NCI-H2107 treated with DMSO at 0.1 percent for 48 hours (cell line): ENCODE data around the gene RTN4RL2.

Source experiments
- DNase-seq: peaks from one replicate; lab custom pipeline; 2025; ENCODE audit not compliant: unreplicated experiment; lab: John Stamatoyannopoulos, UW

Gene RTN4RL2

DNA sequence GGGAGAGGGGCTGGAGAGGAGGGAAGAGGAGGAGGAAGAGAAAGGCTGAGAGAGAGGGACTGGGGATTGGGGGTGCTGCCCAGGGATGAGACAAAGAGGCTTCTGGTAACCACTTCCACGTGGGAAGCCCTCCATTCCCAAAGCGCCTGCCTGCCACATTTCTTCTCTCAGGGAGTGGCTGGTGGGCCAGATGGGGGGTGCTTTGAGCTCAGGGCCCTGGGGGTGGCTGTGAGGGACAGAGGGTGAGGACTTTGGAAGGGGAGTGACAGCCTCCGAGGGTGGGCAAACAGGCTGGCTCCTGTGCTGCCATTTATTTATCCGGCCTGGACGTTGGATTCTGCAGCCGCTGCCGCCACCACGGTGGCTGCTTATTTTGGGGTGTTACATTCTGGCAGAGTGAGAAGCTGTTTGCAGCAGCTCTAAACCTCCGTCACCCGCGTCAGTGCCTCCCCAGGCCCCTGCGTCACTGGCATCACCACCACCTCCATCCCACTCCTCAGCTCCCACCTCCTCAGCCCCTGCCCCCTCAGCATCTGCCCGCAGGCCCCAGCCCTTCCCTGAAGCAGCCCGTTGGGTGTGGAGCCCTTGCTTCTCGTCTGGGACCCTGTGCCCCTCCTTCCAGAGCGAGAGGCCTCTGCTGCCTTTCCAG, 1.6 kb downstream of the RTN4RL2 start:
- DNase-seq: no peak

DNA sequence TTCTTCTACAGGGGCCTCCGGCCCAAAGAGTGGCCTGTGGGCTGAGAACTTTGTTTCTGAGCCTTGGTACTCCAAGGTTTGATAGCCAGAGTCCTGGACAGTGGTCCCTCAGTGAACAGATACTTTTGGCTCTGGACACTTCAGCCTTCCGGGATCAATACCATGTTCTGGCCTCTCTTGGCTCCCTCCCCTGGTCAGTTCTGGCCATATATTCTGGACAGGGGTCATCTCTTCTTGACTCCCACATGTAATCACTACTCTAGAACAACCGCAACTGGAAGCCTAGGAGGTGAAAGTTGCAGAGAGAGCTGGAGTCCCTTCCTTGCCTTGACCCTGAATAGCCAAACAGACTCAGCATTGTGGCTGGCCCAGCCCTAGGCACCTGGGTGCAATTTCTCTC, 2.3 kb downstream of the RTN4RL2 start:
- no peak for DNase-seq

DNA sequence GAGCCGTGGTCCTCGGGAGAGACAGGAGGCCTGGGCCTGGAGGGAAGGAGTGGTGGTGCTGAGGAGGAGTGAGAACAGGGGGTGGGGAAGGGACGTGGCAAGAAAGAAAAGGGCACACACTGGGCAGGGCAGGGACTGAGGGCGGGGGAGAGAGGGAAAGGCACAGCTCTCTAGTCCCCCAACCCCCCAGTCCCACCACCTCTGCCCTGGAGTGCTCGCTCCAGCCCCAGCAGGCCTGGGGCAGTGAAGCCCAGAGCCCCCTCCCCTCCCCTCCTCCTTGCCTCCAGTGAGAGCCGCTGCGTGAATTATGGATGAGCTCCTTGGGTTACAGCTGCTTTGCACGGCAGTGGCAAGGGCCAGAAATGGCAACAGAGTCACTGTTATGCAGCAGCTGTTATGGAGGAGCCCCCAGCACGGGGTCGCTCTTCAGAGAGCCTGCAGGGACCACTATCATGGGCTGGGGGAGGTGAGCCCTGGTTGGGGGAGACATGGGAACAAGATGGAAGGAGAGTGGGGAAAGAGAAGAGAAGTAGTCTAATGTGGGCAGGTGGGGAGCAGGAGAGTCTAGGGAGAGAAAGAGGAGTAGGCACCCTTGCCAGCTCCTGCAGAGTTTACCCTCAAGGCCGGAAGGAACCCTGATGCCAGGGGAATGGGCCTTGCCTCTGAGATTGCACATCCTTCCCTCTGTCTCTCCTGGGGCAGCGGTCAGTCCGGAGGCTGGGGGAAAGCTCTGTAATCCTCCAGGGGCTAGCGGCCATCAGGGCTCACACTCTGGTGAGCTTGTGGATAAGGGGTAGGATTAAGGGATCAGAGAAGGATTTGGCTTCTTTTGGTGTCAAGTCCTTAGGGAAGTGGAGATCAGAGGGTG, 3.6 kb downstream of the RTN4RL2 start:
- DNase-seq: no peak

DNA sequence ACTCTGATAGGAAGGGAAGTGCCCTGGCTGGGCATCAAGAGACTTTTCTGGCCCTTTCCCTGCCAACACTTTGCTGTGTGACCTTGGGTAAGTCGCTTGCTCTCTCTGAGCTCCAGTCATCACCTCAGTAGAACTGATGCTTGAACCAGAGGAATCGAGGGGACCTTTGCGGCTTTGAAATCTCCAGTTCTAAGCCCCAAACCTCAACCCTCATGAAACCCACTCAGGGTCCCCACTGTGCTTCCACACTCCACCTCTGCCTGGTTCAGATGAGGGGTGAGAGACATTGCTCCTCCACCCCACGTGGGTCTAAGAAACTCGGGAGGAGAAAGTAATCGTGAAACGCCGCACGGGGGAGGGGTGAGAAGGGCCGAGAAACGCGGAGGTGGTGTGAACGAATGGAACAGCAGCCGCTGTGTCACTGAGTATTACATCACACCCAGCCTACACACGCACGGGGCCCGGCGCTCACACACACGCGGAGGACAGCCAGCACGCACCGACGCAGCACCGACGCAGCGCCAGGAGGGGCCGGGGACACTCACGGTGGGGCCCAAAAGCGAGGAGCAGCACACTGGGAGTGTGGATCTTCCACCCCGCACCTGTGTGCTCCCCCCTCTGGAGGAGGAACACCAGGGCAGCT, 4.3 kb downstream of the RTN4RL2 start:
- no peak for DNase-seq

DNA sequence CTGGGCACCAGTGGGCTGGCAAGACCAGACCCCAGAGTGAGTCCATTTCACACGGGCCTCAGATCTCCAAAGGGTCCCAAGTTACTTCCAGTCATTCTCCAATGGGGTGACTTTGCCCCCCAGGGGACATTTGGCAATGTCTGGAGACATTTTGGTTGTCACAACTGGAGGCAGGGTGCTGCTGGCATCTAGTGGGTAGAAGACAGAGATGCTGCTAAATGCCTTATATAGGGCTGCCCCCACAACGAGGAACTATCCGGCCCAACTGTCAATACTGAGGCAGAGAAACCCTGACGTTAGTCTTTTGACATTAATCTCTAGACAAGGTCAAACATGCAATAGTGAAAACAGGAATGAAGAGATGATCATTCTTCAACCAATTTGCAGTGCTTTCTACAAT, 6.4 kb downstream of the RTN4RL2 start:
- no peak for DNase-seq

DNA sequence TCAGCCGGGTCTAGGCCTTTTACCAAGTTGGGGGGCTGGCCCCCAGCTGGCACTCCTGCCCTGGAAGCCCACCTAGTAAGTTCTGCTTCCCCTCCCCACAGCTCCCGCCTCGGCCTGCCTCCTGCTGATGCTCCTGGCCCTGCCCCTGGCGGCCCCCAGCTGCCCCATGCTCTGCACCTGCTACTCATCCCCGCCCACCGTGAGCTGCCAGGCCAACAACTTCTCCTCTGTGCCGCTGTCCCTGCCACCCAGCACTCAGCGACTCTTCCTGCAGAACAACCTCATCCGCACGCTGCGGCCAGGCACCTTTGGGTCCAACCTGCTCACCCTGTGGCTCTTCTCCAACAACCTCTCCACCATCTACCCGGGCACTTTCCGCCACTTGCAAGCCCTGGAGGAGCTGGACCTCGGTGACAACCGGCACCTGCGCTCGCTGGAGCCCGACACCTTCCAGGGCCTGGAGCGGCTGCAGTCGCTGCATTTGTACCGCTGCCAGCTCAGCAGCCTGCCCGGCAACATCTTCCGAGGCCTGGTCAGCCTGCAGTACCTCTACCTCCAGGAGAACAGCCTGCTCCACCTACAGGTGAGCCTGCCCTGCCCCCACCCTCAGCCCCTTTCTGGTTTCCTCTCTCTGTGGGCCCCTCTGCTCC, 7.3 kb downstream of the RTN4RL2 start:
- no peak for DNase-seq

DNA sequence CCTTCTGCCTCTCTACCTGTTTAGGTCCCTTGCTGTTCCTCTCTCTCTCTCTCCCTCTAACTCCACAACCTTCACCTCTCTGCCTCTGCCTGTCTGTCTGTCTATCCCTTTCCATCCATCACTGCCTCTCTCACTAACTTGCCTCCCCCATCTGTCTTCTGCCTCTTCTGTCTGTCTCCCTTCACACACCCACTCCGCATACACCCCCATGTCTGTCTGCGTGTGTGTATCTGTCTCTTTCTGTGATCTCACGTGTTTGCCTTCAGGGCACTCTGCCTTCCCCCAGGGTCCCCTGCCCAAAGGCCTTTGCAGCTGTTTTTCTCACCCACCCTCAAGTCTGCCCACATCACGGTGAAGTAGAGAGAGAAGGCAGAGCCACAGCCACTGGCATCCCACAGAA, 7.9 kb downstream of the RTN4RL2 start:
- no peak for DNase-seq

DNA sequence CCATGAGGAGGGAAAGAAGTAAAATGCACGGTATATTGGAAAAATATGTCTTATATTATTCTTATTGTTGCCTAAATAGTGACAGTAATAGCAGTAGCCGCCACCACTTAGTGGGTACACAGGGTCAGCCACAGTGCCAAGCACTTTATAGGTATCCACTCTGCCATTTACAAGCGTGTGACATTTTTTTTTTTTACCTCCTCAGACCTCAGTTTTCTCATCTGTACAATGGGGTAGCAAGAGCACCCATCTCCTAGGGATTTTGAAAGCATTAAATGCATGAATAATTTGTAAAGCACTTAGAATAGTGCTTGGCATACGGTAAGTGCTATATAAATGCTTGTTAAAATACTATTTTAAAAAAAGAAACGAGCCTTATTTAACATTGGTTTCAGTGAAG, 8.9 kb downstream of the RTN4RL2 start:
- DNase-seq: no peak

DNA sequence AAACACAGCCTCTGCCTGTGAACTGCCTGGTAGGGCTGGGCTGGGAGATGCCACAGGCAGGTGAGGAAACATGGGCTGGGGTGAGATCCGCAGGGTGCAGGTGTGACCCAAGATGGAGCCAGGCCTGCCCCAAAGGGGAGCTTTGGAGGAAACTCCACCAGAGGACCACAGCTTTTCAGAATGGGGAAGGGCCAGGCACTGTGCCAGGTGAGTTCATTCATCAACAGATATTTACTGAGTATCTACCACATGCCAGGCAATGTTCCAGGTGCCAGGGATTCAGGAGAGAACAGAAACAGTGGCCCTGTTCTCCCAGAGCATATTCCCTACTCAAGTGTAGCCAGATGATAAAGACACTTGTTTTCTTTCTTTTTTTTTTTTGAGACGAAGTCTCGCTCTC, 11.2 kb downstream of the RTN4RL2 start:
- peak; percentile 58 for DNase-seq

DNA sequence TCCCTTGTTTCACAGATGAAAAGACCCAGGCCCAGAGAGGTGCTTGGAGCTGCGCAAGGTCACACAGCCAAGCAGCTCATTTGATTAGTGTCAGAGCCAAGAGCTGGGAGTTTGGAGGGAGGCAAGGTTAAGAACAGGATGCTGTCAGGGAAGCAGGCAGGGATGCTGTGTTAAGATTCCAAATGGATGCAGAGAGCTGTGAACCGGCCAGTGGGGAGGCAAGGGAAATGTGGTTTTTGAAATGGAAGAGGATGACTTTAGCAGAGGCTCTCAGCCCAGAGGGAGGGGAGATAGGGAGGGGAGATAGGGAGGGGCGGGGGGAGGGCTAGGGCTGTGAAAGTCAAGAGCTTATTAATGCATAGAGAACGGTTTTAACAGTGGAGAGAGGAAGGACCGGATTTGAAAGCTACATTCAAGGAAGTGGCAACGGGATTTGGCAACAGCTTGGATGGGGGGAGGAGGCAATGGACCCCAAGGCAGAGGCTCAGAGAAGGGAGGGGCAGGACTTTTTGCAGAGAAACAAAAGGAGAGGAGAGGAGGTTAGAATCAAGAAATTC, 13.0 kb downstream of the RTN4RL2 start:
- DNase-seq: no peak

DNA sequence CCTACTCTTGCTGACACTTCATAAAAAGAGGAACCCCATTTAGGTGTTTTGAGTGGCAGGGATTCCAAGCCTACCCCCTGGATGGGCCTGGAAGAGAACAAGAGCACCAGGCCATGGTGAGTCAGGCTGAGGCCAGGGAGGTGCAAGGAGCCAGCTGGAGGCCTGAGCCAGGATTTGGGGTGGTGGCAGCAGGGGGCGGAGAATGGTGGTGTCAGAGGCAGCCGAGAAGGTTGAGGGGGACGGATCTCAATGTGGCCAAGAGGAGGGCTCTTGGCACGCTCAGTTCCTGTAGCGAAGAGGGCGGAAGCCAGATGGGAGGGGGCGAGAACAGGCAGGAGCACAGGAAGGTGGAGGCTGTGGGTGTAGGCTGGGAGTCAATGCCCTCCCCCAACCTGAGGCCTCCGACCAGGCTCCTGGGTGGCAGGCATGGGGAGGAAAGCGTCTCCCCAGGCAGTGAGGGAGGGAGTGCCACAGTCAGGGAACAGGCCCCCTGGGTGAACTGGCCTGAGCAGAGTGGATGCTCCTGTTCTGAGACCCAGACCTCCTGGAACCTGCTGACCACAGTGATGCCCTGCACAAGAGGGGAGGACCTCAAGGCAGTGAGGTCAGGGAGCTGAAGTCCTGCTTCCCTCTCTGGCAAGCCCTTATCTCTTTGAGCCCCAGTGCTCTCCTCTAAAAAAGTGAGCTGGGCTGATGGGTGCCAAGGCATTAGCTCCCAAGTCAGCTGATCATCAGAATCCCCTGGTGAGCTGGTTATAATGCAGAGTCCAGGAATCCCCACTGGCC, 13.9 kb downstream of the RTN4RL2 start:
- DNase-seq: no peak

DNA sequence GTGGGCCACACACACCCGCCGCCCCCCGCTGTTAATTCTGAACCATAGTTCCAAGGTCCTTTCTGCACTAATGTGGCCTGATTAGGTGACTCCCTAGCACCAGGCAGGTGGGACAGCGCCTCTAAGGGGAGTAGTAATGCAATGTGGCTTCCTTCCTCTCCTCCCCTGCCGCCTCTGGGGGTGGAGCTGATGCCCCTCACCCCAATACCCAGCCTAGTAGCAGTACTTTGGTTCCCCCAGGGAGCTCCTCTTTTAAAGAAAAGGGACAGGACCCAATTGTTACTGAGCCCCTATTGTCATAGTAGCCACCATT, 14.4 kb downstream of the RTN4RL2 start:
- no peak for DNase-seq

DNA sequence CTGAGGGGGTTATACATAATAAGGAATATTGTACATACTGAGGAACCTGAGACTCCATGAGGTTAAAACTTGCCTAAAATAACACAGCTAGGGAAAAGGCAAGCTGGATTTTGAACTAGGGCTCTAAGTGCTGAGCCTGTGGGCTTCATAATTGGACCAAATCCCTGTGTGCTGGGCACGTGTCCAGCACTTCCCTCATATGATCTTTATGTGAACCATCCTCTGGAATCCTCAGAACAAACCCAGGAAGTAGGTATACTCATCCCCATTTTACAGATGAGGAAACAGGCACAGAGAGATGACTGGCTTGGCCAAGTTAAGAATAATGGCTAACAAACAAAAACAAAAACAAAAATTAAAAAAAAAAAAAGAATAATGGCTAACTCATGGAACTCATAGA, 14.9 kb downstream of the RTN4RL2 start:
- DNase-seq: no peak

DNA sequence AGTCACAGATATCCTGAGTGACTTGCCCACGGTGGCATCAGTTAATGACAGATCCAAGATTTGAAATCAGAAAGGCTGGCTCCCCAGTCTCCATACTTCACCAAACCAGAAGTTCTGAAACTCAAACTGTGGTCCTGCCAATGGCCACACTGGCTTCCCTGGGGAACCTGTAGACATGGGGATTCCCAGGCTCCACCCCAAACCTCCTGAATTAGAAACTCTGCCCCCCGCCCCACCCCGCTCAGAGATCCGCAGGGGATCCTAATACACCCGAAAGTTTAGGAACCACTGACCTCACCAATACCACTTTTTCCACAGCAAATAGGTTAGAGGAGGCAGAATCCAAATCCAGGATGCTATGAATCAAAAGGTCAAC, 15.3 kb downstream of the RTN4RL2 start:
- no peak for DNase-seq

DNA sequence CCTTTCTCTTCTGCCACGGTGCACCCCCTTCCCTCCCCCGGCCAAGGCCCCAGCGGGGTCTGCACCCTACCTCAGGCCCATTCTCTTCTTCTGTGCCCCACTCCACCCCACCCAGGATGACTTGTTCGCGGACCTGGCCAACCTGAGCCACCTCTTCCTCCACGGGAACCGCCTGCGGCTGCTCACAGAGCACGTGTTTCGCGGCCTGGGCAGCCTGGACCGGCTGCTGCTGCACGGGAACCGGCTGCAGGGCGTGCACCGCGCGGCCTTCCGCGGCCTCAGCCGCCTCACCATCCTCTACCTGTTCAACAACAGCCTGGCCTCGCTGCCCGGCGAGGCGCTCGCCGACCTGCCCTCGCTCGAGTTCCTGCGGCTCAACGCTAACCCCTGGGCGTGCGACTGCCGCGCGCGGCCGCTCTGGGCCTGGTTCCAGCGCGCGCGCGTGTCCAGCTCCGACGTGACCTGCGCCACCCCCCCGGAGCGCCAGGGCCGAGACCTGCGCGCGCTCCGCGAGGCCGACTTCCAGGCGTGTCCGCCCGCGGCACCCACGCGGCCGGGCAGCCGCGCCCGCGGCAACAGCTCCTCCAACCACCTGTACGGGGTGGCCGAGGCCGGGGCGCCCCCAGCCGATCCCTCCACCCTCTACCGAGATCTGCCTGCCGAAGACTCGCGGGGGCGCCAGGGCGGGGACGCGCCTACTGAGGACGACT, 15.9 kb downstream of the RTN4RL2 start:
- DNase-seq: no peak

DNA sequence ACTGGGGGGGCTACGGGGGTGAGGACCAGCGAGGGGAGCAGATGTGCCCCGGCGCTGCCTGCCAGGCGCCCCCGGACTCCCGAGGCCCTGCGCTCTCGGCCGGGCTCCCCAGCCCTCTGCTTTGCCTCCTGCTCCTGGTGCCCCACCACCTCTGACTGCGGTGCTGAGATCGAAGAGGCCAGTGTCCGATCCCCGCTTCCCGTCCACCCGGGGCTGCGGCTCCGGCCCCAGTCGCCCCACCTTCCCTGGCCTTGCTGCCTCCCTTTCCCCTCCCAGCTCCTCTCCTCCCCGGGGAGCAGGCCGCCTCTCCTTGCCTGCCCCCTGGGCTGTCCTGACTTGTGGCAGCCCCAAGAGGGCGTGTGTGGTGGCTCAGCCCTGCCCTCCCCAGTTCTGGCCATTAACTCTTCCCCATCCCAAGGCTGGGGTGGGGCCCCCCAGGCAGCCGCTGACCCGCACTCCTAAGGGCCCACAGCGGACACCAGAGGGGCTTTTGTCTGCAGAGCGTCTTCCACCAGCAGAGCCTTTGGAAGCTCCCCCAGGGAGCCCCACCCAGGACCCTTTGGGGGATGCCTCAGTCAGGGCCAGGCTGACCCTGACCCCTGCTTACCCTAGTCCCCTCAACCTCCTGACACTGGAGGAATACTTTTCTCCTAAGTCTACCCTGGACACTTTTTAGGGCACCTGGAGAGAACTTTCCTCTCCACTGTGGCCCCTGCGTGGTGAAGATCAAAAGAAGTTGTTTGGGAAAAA, 16.6 kb downstream of the RTN4RL2 start:
- DNase-seq: no peak

DNA sequence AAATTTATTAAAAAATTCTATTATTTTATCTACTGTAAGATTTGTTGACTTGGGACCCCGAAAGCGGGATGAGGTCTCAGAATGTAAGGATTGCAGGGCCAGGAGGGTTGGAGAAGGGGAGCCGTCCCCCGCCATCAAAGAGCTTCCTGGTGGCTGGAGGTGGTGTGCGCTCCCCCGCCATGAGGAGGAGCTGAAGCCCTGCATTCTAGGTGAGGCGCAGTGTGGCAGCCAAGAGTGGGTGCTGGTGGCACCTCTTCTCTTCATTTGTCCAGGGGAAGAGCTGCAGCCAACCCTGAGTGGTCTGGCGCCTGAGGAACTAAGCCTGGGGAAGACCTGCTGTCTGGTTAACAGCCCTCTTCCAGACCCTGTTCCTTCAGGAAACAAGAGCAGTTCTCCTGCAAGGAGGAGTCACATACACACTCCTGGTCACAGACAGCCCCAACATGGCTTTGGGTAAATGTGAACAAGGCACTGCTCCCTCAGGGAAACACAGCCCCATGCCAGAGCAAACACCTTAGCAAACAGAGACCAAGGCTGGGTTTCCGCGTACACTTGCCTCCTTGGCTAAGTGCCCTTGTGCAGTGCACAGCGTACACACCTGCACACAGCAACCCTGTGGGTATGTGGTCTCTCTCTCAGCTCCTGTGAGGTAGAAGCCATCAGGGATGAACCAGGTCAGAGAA, 17.3 kb downstream of the RTN4RL2 start:
- DNase-seq: no peak

DNA sequence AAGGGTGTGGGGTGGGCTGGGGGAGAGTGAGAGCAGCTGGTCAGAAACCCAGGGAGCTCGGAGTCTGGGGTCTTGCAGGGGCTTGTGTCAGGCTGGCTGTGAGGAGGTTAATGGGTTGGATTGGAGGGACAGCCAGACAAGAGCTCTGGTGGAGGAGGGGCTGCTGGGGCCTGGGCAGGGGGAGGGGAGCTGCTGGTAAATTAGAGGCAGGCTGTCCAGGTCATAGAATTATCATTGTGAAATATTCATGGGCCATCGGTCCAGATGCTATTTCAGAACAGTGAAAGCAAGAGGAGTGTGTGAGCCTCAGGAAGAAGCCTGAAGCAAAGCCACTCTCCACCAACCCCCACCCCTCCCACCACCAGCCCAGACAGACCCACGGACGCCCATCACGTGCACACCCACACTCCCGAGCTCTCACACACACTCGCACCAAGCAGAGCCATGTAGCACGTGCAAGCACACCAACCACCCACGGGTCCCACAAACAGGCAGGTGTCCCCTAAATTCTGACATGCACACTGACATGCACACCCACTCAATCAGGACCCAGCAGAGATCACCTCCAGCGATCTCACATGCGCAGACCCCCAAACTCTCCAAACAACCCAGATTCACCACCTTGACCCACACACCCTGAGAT, 18.8 kb downstream of the RTN4RL2 start:
- no peak for DNase-seq
